GM12891 (cell line): ENCODE results near the gene MYBPHL.

Experiments
- DNase-seq: peaks from one replicate; pipeline ENCODE4 v3.0.0; 2011; ENCODE audit warnings: low spot score; ENCODE audit not compliant: insufficient read length
- FAIRE-seq: peaks from 2 replicates; lab custom pipeline; 2011; peaks lifted over from hg19 to GRCh38; lab: Jason Lieb, UNC
- PAX5 ChIP-seq: IDR thresholded peaks from 2 replicates; pipeline ENCODE4 v1.6.1; 2011; ENCODE audit warnings: low read length, moderate library complexity, mild to moderate bottlenecking; ENCODE audit not compliant: insufficient read depth, severe bottlenecking
- POLR2A ChIP-seq: IDR thresholded peaks from 2 replicates; pipeline ENCODE4 v1.6.1; 2011; ENCODE audit warnings: low read depth, low read length, control low read depth
- POLR2AphosphoS5 ChIP-seq: IDR thresholded peaks from 2 replicates; pipeline ENCODE4 v1.6.1; 2011; ENCODE audit warnings: low read depth, low read length, control low read depth
- POU2F2 ChIP-seq: IDR thresholded peaks from 2 replicates; pipeline ENCODE4 v1.6.1; 2011; ENCODE audit warnings: low read depth, mild to moderate bottlenecking, control low read depth, low read length, moderate library complexity
- SPI1 ChIP-seq: IDR thresholded peaks from 2 replicates; pipeline ENCODE4 v1.6.1; 2011; ENCODE audit warnings: low read depth, low read length, control low read depth
- TAF1 ChIP-seq: IDR thresholded peaks from 2 replicates; pipeline ENCODE4 v1.6.1; 2011; ENCODE audit warnings: low read depth, low read length, control low read depth

The MYBPHL gene

DNA sequence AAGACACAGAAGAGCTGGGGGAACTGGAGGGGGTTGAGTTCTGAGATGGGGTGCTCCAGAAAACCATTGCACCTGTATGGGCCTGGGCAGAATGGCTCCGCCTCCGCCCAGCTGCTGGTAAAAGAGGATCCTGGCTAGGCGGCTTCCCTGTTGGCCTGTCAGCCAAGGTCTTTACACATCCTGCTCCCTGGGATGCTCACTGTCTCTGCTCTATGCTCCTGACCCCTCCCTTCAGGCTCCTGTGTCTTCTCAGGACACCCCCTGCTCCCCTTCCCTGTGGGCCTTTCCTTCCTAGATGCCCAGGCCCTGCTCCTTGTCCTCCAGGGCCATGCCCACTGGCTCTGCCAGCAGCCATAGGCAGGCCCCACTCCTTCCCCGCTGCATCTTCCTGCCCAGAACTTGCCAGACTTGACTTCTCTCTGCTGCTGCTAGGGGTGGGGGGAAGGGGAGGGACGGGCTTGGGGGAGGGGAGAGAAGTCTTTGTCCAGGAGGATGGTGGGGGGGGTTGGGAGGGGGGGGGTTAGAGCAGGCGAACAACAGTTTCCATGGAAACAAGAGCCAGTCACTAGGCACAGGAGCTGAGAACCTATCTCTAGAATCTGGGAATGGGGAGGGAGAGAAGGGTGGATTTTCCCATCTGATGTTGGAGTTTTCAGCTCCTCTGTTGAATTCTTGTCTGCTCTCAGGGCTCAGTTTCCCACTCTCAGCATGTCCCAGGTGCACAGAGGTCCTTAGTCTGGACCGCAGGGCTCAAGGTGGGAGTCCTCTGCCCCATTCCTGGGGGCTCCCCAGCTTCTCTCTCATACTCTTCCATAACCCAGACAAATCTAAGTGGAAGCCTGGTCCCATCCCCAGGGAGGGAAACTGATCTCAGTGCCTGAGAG is 46.9 kb downstream of the MYBPHL start:
- DNase-seq (no peak), FAIRE-seq (no peak)
- TF ChIP-seq PAX5, result no peak
- TF ChIP-seq SPI1, result no peak

DNA sequence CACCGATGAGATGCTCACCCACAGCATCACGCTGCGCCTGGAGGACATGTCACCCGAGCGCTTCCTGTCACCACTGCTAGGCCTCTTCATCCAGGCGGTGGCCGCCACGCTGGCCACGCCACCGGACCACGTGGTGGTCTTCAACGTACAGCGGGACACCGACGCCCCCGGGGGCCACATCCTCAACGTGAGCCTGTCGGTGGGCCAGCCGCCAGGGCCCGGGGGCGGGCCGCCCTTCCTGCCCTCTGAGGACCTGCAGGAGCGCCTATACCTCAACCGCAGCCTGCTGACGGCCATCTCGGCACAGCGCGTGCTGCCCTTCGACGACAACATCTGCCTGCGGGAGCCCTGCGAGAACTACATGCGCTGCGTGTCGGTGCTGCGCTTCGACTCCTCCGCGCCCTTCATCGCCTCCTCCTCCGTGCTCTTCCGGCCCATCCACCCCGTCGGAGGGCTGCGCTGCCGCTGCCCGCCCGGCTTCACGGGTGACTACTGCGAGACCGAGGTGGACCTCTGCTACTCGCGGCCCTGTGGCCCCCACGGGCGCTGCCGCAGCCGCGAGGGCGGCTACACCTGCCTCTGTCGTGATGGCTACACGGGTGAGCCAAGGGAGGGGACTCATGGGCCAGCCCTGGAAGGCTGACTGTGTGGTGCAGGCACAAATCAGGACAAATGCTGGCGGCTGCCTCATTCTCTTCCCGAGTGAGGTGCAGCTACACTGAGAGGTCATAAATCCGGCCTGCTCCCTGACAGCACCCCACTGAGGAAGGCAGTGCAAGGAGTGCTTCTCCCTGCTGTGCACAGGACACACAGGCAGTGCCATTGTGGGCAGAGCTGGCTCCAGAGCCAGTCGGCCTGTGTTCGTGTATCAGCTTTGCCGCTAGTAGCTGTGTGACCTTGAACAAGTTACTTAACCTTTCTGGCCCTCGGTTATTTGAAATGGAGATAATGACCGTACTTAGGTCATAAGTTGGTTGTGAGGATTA is 48.0 kb downstream of the MYBPHL start:
- TF ChIP-seq TAF1 (no peak), PAX5 (no peak), POLR2AphosphoS5 (no peak), POU2F2 (no peak), SPI1 (no peak), POLR2A (no peak)
- no peak for FAIRE-seq
- DNase-seq, result no peak

DNA sequence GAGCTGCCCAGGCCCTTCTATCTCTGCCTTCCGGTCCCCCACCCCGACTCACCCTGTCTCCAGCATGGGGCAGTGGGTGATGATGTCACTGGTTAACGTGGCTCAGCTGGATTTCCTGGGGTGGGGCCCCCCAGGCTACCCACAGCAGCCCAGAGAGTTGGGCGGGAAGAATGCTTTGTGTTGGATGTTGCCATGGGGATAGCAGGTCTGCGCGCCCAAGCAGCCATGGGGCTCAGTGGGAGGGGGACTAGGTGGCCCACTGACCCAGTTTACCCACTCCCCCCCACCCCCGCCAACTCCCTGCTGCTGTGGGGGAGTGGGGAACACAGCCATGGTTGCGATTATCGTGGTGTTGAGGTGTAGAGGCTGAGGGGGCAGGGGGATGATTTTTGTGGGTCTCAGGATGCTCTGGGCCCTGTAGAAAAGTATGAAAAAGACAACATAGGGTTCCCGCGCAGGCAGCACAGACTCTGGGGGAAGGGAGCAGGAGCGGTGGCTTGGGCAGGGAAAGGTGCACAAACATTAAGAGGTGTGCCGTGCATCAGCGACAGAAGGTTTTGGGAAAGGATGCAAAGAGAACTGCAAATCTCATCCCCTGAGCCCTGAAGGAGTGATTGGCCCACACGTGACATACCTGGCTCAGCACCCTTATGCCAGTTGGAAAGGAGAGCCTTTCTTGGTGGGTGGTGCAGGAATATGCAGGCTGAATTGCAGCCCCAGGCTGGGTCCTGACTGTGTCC is 49.0 kb downstream of the MYBPHL start:
- no peak for DNase-seq
- TF ChIP-seq PAX5 (no peak), POU2F2 (no peak), TAF1 (no peak), POLR2AphosphoS5 (no peak), SPI1 (no peak), POLR2A (no peak)
- no peak for FAIRE-seq

DNA sequence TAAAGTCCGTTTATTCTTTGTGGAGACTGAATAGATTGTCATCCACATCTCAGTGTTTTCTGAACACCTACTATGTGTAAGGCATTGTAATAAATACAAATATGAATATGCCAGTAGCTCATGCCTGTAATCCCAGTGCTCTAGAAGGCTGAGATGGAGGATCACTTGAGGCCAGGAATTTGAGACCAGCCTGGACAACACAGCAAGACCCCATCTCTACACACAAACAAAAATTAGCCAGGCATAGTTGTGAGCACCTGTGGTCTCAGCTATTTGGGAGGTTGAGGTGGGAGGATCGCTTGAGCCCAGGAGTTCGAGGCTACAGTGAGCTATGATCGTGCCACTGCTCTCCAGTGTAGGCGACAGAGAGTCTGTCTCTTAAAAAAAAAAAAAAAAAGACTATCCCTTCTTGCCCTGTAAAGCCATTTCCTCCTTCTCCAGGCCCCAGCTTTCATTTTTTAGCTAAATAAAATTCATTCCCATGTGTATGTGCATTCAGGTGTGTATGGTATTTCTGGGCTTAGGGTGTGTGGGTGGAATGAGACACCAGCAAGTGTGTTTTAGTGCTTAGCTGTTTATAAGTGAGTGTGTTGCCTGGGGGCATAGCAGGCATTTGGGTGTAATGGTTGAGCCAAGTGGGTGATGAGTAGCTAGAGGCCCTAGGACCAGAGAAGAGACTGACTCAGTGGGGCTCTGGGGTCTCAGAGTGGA is 49.7 kb downstream of the MYBPHL start:
- TF ChIP-seq PAX5, result no peak
- no peak for TF ChIP-seq POU2F2
- no peak for TF ChIP-seq SPI1
- no peak for TF ChIP-seq POLR2A
- no peak for TF ChIP-seq POLR2AphosphoS5
- no peak for TF ChIP-seq TAF1
- FAIRE-seq (no peak), DNase-seq (no peak)

DNA sequence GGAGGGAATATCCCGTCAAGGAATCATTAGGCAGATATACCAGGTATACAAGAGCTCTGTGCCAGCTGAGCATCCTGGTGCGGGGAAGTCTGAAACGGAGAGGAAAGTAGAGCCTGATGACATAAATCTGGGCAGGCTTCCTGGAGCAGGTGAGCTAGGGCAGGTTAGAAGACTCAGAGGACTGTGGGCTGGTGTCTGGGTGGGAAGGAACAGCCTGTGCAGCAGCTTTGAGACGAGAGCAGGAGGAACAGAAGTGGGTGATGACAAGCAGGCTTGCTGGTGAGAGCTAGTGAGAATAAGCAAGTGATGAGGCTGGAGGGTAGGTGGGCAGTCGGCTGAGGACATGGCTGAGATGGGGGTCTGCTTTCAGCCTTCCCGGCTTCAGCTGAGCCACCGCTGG is 50.7 kb downstream of the MYBPHL start:
- TF ChIP-seq POU2F2, result no peak
- no peak for TF ChIP-seq POLR2A
- TF ChIP-seq SPI1, result no peak
- TF ChIP-seq TAF1, result no peak
- TF ChIP-seq POLR2AphosphoS5, result no peak
- TF ChIP-seq PAX5, result no peak
- no peak for DNase-seq
- FAIRE-seq, result no peak

DNA sequence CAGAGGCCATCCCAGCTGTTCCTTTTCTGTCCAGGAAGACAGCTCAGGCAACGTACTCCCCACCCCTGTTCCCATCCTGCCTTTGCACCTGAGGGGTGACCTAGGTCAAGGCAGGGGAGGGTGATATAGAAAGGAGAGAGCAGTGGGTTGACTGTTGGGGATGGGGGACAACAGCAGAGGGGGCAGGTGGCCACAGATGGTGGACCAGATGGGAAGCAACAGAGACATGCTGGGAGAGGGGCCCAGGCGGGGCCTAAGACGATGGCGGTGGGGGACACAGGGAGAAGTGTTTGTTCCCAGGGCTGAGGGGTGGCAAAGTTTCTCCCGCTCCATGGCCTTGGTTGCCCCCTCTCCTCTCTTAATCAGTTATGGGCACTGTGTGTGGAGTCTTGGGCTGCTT is 51.1 kb downstream of the MYBPHL start:
- DNase-seq (no peak), FAIRE-seq (no peak)
- no peak for TF ChIP-seq POLR2A
- no peak for TF ChIP-seq PAX5
- TF ChIP-seq TAF1, result no peak
- no peak for TF ChIP-seq POLR2AphosphoS5
- TF ChIP-seq SPI1, result no peak

DNA sequence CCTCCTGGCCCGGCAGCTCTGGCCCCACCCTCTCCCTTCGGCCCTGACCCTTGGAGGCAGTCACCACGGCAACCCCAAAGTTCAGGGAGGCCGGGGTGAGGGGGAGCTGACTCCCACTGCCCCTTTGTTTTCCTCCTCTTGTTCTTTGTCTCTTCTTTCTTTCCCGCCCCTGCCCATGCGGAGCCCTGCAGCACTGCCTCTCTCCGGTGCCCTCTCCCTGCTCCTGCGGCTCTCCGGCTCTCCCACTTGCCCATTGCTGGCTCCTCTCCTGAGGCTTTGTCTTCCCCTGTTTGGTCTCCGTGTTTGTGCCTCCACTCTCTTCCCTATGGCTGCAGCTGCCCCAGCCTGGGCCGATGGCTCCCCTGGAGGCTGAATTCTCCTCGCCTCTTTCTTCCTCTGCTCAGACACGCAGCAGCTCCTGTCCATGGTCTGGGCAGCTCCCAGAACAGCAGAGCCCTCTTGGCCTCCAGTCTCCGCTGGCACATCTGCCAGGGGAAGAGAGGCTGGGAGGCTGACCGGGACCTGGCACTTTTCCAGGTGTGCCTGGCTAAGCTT is 51.6 kb downstream of the MYBPHL start:
- no peak for DNase-seq
- FAIRE-seq, result no peak
- TF ChIP-seq SPI1, result no peak
- TF ChIP-seq TAF1, result no peak
- no peak for TF ChIP-seq POU2F2
- no peak for TF ChIP-seq POLR2A
- TF ChIP-seq PAX5, result no peak
- TF ChIP-seq POLR2AphosphoS5, result no peak

DNA sequence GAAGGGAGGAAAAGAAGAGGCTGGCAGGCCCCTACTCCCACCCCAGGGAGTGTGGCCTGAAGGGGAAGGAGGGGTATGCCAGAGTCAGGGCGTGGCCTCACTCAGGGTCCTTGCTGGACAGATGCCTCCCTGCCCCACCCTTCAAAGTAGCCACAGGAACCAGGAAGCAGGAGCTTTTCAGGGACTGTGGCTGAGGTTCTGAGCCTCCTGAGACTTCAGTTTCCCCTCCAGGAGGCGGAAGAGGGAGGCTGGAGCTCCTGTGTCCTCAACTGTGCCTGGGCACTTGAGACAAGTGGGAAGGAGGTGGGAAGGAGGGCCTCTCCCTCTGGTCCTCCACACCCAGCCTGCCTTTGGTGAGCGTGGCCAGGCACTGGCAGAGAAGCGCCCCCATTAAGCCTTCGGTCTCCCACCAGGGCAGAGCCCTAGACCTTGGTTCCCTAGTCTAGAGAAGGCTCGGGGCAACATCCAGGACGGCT is 52.2 kb downstream of the MYBPHL start:
- DNase-seq, result no peak
- no peak for FAIRE-seq
- TF ChIP-seq POLR2A (no peak), PAX5 (no peak), POU2F2 (no peak), SPI1 (no peak), TAF1 (no peak), POLR2AphosphoS5 (no peak)
